HG02973 (cell line): ENCODE measurements around the gene RSPH6A.
A peak's percentile ranks its signal among the peaks of the same experiment; 100 is the strongest.

ENCODE experiments used
- ATAC-seq: cut with Tn5 transposase; IDR thresholded peaks from one replicate; pipeline ENCODE4 v1.9.1; 2021; ENCODE audit warnings: moderate library complexity; ENCODE audit not compliant: unreplicated experiment

RSPH6A gene

GRCh38 chr19:45814851-45815480 lies at the start of gene RSPH6A:
Gene RSPH6A, minus strand, starts transcription at chr19:45815308. Its CDS starts 132 bp downstream, at chr19:45815176.
- ATAC-seq = no peak

DNA sequence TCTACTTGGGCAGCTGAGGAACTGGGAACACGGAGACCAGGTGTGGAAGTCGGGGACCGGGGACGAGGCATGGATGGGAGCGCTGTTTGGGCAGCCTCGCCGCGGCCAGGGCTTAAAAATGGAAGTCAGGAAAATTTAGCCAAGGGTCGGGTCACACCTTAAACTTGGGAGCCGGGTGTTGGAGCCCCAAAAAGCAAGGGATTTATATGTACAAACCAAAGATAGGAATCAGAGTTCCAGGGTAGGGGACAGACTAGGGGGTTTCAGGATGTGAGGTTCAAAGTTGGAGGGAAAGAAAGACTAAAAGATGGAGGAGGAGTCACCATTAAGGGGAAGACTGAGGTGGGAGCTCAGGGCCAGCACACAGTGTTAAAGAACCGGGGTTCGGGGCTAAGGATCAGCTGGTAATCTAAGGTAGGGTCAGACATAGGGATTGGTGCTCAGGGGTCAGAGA lies 49.5 kb upstream of the RSPH6A start:
- no peak for ATAC-seq

- no peak for ATAC-seq
Observed at GRCh38 chr19:45863840-45864628, 48.9 kb upstream of the RSPH6A start, which contains the start of gene FOXA3. Gene FOXA3, plus strand, starts transcription at chr19:45864326. Its CDS starts 131 bp downstream, at chr19:45864457.

DNA sequence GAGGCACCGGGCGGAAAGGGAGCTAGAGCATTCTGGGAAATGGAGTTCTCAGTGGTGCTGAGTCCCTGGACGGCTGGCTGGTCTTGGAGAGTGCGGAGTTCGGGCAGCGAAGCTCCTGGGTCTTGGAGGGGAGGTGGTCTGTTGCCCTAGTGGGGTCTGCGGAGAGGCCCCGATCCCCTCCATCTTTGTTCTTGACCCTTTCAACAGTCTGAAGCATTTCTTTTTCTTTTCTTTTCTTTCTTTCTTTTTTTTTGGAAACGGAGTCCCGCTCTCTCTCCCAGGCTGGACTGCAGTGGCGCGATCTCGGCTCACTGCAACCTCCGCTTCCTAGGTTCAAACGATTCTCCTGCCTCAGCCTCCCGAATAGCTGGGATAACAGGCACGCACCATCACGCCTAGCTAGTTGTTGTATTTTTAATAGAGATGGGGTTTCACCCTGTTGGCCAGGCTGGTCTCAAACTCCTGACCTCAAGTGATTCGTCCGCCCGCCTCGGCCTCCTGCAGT lies 48.3 kb upstream of the RSPH6A start:
- ATAC-seq = no peak

DNA sequence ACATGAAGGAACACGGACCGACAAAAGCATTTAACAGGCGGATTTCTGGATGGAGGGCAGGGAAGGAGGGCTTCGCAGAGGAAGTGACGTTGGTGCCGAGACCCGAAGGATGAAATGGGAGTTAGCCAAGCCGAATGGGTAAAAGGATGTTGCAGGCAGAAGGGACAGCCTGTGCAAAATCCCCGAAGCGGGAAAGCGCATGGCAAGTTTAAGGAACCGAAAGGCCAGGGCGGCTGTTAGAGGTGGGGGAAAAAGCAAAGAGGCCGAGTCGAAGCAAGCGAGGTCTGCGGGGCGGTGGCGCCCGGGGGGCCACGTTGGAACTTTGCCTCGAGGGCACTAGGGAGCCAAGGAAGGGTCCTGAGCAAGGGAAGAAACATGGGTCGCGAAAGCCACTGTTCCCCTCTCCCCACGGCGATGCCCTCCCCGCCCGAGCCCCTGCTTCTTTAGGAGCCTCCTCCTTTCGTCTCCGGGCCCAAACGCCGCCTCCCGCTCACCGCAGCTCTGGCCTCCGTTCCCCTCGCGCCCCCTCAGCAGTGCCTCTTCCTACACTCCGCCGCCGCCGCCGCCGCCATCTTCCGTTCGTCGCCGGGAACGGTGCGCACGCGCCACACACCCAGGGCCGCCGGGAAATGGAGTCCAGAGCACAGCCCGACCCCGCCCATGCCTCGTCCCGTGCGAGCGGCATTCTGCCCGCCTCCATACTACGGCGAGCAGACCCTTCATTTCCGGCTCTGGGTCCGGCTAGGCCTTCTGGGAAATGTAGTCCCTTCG lies 47.6 kb upstream of the RSPH6A start, which contains the start of gene SYMPK:
TSS of gene SYMPK (minus strand) at position 584 of the 771 bp plus-strand sequence. CDS start 8,652 bp downstream, outside the sequence.
- peak; percentile 85 for ATAC-seq

GRCh38 chr19:45862271-45862563 lies 47.1 kb upstream of the RSPH6A start:
- no peak for ATAC-seq

GRCh38 chr19:45860359-45861259 lies 45.5 kb upstream of the RSPH6A start:
- ATAC-seq = no peak

GRCh38 chr19:45854167-45854778 lies 39.2 kb upstream of the RSPH6A start:
- ATAC-seq = no peak

GRCh38 chr19:45852983-45853382 lies 37.9 kb upstream of the RSPH6A start:
- ATAC-seq = no peak

GRCh38 chr19:45852145-45852750 lies 37.1 kb upstream of the RSPH6A start:
- ATAC-seq = no peak

DNA sequence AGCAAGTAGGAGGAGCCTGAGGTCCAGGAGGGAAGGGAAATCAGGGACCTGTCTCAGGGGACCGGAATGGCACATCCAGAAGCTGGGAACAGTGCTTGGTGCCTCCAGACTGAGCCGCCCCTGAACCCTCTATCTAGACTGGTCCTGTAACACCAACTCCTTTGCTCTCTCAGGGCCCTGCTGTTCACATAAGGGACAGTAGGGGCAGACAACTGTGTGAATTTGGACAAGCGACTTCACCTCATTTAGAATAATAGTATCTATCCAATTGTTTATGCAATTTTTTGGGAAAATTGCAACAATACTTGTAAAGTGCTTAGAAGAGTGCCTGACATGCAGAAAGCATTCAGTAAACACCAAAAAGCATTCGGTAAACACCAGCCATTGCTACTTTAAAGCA lies 33.8 kb upstream of the RSPH6A start:
- no peak for ATAC-seq

GRCh38 chr19:45847663-45848062 lies 32.6 kb upstream of the RSPH6A start:
- no peak for ATAC-seq

- ATAC-seq = no peak
Observed at GRCh38 chr19:45842198-45842597, 27.1 kb upstream of the RSPH6A start.

DNA sequence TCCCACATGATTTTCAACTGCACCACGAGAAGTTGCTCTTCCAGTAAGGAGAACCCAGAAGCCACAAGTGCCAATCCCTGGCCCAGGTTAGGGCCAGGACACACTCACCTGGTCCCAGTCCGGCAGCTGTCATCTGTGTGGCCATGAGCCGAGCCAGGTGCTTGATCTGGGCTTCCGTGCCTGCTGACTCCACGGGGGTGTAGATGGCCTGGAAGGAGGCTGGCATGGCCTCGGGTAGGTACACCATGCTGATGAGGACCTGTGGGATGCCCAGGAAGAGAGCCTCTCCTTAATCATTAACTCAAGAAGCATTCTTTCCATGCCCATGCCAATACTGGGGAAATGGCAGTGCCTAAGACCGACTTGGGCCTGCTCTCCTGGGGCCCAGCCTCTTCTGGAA lies 19.9 kb upstream of the RSPH6A start:
- no peak for ATAC-seq

DNA sequence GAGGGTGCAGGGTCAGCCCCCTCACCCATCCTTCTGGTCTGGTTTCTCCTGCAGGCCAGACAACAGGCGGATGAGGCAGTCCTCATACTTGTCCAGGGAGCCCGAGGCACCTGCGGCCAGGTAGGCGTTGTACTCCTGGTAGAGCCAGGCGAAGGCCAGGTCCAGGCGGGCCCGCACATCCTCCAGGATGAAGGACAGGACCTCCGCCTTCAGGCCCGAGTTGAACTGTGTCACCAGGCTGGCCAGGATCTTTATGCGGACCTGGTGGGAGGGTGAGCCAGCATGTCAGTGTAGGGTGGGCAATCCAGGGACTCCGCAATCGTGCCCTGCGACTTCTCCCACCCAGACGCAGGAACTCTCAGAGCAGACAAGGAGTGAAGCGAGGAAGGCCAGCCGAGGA lies 13.8 kb upstream of the RSPH6A start:
- ATAC-seq = no peak

DNA sequence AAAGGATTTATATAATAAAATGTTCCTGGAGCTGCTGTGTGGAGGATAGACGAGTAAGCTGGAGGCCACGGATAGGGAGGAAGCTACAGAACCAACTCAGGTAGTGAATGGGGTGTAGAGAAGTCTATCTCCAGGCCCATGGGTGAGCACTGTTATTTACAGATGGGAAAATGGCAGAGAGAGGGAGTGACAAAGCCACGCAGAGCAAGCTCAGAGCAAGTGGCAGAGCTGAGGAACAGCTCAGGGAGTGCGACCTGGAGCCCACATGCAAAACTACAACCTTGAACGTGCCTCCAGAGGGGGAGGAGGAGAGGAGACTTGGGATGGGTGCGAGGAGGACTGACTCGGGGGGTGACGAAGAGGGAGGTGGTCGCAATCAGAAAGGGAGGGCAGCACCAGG lies 13.4 kb upstream of the RSPH6A start:
- ATAC-seq = no peak

DNA sequence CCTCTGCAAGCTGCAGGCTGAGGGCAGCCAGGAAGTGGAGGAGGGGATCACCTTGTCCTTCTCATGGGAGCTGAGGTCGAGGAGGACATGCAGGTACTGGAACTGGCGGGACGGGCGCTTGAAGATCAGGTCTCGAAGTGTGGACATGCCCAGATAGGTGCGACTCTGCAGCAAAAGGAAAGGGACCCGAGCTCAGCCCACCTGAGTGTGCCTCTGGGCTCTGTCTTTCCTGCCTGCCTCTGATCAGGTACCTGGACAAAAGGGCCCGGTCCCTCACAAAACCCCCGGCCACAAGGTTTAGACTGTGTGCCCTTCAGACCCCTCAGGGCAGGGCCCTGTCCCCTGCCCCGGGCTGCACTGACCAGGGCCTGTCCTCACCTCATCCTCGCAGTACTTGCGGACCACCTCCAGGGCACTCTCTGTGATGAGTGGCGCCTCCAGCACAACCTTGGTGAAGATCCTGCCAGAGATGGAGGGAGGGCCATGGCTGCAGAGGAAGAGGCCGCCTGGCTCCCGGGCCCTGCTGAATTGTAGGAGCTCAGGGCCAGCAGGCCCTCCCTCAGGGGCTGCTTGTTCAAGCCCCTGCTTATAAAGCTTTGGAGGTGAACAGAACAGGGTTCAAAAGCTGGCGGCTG lies 12.5 kb upstream of the RSPH6A start:
- ATAC-seq = no peak

DNA sequence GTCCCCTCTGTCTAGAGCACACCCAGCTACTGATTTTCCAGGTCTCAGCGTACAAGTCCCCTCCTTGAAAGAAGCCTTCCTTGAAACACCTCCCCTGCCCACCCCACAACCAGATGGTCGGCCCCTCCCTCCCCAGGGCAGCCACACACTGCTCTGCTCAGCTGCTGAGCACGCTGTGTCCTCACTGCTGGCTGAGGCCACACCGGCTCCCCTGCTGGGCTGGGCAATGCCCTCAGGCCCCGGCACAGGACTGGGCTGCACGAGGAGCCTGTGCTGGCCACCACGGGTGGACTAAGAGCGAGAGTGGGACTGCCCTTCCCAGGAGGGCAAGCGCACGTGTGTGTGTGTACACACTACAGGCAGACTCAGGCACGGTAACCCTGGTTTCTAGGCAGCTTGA lies 11.8 kb upstream of the RSPH6A start:
- ATAC-seq = no peak
